GM10266 (cell line): ENCODE measurements around the gene KLHL2.
"Not testable (repeated sequence)": the region's sequence is repeated elsewhere in the genome, so short reads cannot be mapped to it uniquely, and the experiment has no call there.

ENCODE experiments used
- DNase-seq: peaks from one replicate; pipeline ENCODE4 v3.0.0; 2012; ENCODE audit errors: extremely low spot score
- CTCF ChIP-seq: IDR thresholded peaks from 2 replicates; pipeline ENCODE4 v1.5.1; 2012; ENCODE audit warnings: mild to moderate bottlenecking, low read depth; ENCODE audit not compliant: control insufficient read depth, insufficient read depth; ENCODE audit errors: missing control alignments

The KLHL2 gene

DNA sequence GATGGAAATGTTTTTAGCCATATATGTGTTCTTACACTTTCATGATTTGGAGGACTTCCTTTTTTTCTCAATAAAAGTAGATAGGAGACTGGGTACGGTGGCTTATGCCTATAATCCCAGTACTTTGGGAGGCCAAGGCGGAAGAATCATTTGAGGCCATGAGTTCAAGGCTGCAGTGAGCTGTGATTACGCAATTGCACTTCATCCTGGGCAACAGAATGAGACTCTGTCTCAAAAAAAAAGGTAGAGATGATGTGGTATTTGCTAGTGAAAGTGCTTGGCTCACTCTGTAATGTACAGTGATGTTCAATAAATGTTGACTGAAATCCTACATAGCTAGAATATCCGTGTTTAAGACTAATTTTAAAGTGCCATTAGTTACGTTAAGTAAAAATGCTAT lies 27.4 kb downstream of the KLHL2 start:
- no peak for DNase-seq
- no peak for TF ChIP-seq CTCF

- not testable (repeated sequence) for DNase-seq
Observed at GRCh38 chr4:165236852-165237251, 29.5 kb downstream of the KLHL2 start.

DNA sequence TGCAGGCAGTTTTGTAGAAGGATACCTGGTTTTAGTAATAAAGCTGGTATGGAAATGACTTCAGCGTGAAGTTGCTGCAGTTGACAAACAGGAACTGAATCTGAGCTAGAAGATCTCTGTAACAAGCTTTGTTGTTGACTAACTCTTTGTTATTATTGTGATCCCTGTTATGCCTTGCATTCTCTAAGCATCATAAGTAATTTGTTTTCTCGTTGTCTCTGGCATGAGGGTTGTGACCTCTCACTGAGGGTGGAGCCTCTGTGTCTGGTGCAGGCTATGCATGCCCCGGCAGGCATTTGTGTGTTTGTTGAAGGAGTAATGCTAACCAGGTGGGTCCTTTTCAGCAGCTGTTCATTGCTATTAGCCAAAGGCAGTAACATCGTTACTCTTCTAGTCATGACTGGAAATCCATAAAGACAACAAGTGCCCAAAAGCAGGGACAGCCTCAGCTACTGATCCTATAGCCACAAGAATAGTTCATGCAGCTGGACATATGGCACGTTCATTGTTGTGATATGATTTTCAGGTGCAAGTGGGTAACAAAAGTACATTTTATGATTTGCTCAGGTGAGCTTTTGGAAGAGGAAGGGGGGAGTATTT lies 30.8 kb downstream of the KLHL2 start:
- not testable (repeated sequence) for DNase-seq

- DNase-seq = not testable (repeated sequence)
Observed at GRCh38 chr4:165240761-165241160, 33.4 kb downstream of the KLHL2 start.

- DNase-seq = not testable (repeated sequence)
Observed at GRCh38 chr4:165244148-165244547, 36.8 kb downstream of the KLHL2 start.

- DNase-seq = not testable (repeated sequence)
Observed at GRCh38 chr4:165244587-165245186, 37.3 kb downstream of the KLHL2 start.

- no peak for DNase-seq
- TF ChIP-seq CTCF = no peak
Observed at GRCh38 chr4:165248102-165248501, 40.7 kb downstream of the KLHL2 start.

- not testable (repeated sequence) for DNase-seq
Observed at GRCh38 chr4:165248904-165249303, 41.5 kb downstream of the KLHL2 start.

GRCh38 chr4:165254771-165255170 lies 47.4 kb downstream of the KLHL2 start:
- not testable (repeated sequence) for DNase-seq

DNA sequence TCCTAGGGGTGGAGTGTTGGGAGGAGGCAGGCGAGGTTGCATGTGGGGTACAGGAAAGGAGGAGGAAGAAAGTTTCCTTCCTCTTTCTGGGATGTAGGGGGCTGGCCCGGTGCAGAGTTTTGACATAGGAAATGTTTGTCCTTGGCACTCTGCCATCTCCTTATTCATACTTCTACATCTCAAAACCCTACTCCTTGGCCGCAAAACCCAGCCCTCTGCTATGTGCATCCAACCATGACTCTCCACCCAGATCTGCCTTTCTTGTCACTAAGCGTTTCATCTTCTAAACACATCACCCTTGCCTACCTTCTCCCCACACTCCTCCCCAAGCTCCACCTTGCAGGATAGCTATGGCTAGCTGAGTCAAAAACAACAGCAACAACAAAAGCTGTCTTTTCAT lies 48.1 kb downstream of the KLHL2 start:
- peak; percentile 21 for DNase-seq

DNA sequence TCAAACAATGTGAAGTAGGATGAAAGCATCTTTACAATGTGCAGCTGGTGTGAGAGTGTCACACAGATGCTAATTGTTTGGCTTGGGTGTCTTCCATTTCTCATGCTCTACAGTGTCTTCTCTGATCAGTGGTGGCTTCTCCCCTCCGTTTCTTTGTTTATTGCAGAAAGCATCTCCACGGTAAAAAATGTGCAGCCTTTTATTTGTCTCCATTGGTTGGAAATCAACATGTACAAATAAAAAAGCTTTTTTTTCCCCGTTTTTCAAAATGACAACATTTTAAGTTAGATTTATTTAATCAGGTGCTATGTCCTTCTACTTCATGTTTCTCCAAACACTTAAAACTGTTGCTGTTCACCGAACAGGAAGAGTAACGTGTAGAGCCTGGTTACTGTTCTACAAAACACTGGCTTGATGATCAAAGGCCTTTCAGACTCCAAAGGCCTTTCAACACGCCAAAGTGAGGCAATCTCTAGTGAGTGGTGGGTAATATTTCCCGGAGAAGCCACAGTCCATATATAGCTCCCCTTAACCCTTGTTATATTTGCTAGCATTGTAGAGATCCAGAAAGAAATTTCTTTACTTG lies 48.8 kb downstream of the KLHL2 start:
- DNase-seq = not testable (repeated sequence)

DNA sequence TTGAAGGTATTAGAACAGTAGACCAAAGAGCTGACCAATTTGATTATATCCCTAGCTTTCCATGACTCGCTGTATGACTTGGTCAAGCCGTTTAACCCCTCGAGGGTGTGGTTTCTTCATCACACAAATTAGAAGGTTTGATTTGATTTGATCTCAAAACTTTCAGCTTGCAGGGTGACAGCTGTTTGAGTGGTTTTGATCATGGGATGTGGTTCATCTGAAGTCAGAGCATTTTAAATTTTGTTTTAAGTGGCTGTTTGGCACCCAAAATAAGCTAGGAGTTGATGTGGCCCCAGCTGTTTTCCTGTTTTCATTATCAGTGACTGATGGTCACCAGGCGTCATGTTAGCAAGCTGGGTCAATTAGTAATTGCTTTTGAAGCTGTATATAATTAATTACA lies 52.4 kb downstream of the KLHL2 start:
- DNase-seq = not testable (repeated sequence)

DNA sequence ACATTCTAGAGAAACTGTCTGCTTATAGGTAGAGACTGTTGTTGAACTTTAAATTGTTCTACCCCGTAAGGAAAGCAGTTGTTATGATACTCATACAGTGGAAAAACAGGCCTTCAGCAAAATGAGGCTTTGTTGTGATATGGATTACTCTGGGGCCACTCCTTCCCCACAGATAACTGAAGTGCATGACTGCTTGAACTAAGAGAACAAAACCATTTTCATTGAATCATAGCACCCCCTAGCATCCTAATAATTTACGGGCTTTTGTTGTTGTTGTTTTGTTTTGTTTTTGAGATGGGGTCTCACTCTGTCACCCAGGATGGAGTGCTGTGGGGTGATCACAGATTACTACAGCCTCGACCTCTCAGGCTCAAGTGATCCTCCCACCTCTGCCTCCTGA lies 54.9 kb downstream of the KLHL2 start:
- DNase-seq = not testable (repeated sequence)

GRCh38 chr4:165263466-165263865 lies 56.1 kb downstream of the KLHL2 start:
- not testable (repeated sequence) for DNase-seq

DNA sequence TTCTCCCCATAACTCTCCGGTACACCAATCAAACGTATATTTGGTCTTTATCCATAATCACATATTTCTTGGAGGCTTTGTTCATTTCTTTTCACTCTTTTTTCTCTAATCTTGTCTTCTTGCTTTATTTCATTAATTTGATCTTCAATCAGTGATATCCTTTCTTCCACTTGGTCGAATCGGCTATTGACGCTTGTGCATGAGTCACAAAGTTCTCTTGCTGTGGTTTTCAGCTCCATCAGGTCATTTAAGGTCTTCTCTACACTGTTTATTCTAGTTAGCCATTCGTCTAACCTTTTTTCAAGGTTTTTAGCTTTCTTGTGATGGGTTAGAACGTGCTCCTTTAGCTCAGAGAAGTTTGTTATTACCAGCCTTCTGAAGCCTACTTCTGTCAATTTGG lies 62.6 kb downstream of the KLHL2 start:
- not testable (repeated sequence) for DNase-seq

DNA sequence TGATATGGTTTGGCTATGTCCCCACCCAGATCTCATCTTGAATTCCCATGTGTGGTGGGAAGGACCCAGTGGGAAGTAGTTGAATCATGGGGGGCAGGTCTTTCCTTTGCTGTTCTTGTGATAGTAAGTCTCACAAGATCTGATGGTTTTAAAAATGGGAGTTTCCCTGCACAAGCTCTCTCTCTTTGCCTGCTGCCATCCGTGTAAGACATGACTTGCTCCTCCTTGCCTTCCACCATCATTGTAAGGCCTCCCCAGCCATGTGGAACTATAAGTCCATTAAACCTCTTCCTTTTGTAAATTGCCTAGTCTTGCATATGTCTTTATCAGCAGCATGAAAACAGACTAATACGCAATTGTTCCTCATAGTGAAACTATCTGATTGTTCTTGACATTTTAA lies 66.1 kb downstream of the KLHL2 start:
- DNase-seq = not testable (repeated sequence)

- DNase-seq = not testable (repeated sequence)
Observed at GRCh38 chr4:165275357-165275756, 68.0 kb downstream of the KLHL2 start.

- DNase-seq = not testable (repeated sequence)
Observed at GRCh38 chr4:165279531-165279930, 72.2 kb downstream of the KLHL2 start.

GRCh38 chr4:165284697-165285096 lies 77.3 kb downstream of the KLHL2 start:
- DNase-seq = not testable (repeated sequence)
